CD4-positive, alpha-beta memory T cell (primary cell): ENCODE results near the gene SPSB2. TPM values are rescaled to one million over a fixed set of nuclear protein-coding genes. Genes with fewer than 3 reads are reported as not detected.

ENCODE experiments used
- CTCF ChIA-PET: fragments of 350-600 bp; sonication (Branson Sonifier 250); formaldehyde crosslinking; loops from one replicate; lab custom pipeline; 2021; ENCODE audit warnings: inconsistent platforms; ENCODE audit not compliant: partially characterized antibody; lab: Charles Lee
- POLR2A ChIA-PET: fragments of 350-600 bp; sonication (Branson Sonifier 250); formaldehyde crosslinking; loops from one replicate; lab custom pipeline; 2021; ENCODE audit not compliant: partially characterized antibody; lab: Charles Lee
- DNase-seq, 5 donors: peaks; one replicate each; pipeline versions ENCODE4 v3.0.0 to v3.0.0-alpha.2; 2020 to 2022; ENCODE audit warnings: mixed read lengths in 1 of 5
- H3K27ac ChIP-seq: one replicate; pipeline ENCODE4 v1.7.0; 2013; ENCODE audit warnings: low read depth, low read length
- H3K27me3 ChIP-seq: 2 replicates; pipeline ENCODE4 v1.7.0; 2013; ENCODE audit warnings: mild to moderate bottlenecking, low read length, moderate library complexity; ENCODE audit not compliant: insufficient read depth
- H3K36me3 ChIP-seq: 2 replicates; pipeline ENCODE4 v1.7.0; 2013; ENCODE audit warnings: mild to moderate bottlenecking, low read length, moderate library complexity; ENCODE audit not compliant: insufficient read depth
- H3K4me1 ChIP-seq: 2 replicates; pipeline ENCODE4 v1.7.0; 2013; ENCODE audit warnings: mild to moderate bottlenecking, low read length, moderate library complexity; ENCODE audit not compliant: insufficient read depth
- H3K4me3 ChIP-seq, 2 donors: one replicate each; pipeline ENCODE4 v1.7.0; 2013; ENCODE audit warnings: low read length in 2 of 2, mild to moderate bottlenecking in 1 of 2
- H3K9me3 ChIP-seq, 2 donors: one replicate each; pipeline ENCODE4 v1.7.0; 2013; ENCODE audit warnings: low read length in 2 of 2, control low read depth in 1 of 2; ENCODE audit not compliant: control insufficient read depth in 1 of 2
- H3K27ac Mint-ChIP-seq, 7 donors: one replicate each; pipeline ENCODE4 v1.8.0; 2020 to 2021; ENCODE audit warnings: mixed read lengths in 7 of 7, mild to moderate bottlenecking in 6 of 7, inconsistent platforms in 3 of 7, moderate library complexity in 3 of 7
- H3K27me3 Mint-ChIP-seq, 2 donors: one replicate each; pipeline ENCODE4 v1.8.0; 2020 to 2021; ENCODE audit warnings: mixed read lengths in 2 of 2
- H3K36me3 Mint-ChIP-seq, 2 donors: one replicate each; pipeline ENCODE4 v1.8.0; 2020 to 2021; ENCODE audit warnings: mixed read lengths in 2 of 2, inconsistent platforms in 1 of 2, mild to moderate bottlenecking in 1 of 2
- H3K4me1 Mint-ChIP-seq, 4 donors: one replicate each; pipeline ENCODE4 v1.8.0; 2020 to 2021; ENCODE audit warnings: mixed read lengths in 4 of 4, mild to moderate bottlenecking in 1 of 4
- H3K4me3 Mint-ChIP-seq, 8 donors: one replicate each; pipeline ENCODE4 v1.8.0; 2020 to 2021; ENCODE audit warnings: mixed read lengths in 8 of 8, mild to moderate bottlenecking in 7 of 8, moderate library complexity in 6 of 8, inconsistent platforms in 3 of 8
- H3K9me3 Mint-ChIP-seq, 8 donors: one replicate each; pipeline ENCODE4 v1.8.0; 2020 to 2021; ENCODE audit warnings: mixed read lengths in 8 of 8, mild to moderate bottlenecking in 5 of 8, inconsistent platforms in 3 of 8, moderate library complexity in 1 of 8
- intact Hi-C: fragments of 100-400 bp; cut with micrococcal nuclease; formaldehyde crosslinking; loops from one replicate; pipeline ENCODE4 v1.15.1; 2023
- polyA plus RNA-seq, 2 donors: library from polyadenylated mRNA; unstranded; fragments of 300-500 nt; fragmentation: Illumina TruSeq; gene quantifications; one replicate each; pipeline ENCODE4 v1.2.3, GENCODE V29; 2021
- total RNA-seq, 2 experiments: library from RNA; stranded (reverse); gene quantifications; one replicate each; pipeline ENCODE4 v1.2.3, GENCODE V29; 2021

SPSB2 gene
- total and polyA plus RNA-seq, 4 experiments from 2014 or later: 16.6 to 25.5 (median 20.8) TPM

- peak overlapping the region in 6 of 8 donors; percentile 64 to 86 (median 76) for H3K4me3 Mint-ChIP-seq
- Histone ChIP-seq H3K4me3 (no peak overlapping the region), H3K9me3 (no peaks in the 10 kb centered on the region), H3K4me1 (peaks cover 28% of the 10 kb centered on the region), H3K27me3 (peaks cover 10% of the 10 kb centered on the region), H3K27ac (no peak overlapping the region), H3K36me3 (no peaks in the 10 kb centered on the region)
- no peaks in the 10 kb centered on the region for H3K9me3 Mint-ChIP-seq
- peaks cover 6 to 28% of the 10 kb centered on the region in 2 donors for H3K27me3 Mint-ChIP-seq
- H3K27ac Mint-ChIP-seq: peak overlapping the region in 3 of 7 donors; percentile 62 to 74 (median 68)
- CTCF ChIA-PET: interaction anchor here (1.1 to 18.9 kb wide), 12 partner anchors 7 to 206 kb away, joined by 3 to 303 read pairs (median 6); partner anchors contain the start of genes CD4, COPS7A, LAG3 and MLF2
- no peaks in the 10 kb centered on the region for H3K36me3 Mint-ChIP-seq
- POLR2A ChIA-PET: interaction anchor here (1.6 to 6.5 kb wide), 7 partner anchors 25 to 74 kb away, joined by 4 to 48 read pairs (median 19); partner anchors contain the start of genes CD4, CDCA3, MLF2 and PTMS
- no peak for DNase-seq
- intact Hi-C loops: loop anchor here (5.0 to 10.0 kb wide), 2 partner anchors 140 to 262 kb away; partner anchors contain the start of genes NOP2 and ZNF384
- H3K4me1 Mint-ChIP-seq: peaks cover 9 to 50% (median 20%) of the 10 kb centered on the region in 4 donors
These were observed 46.2 kb downstream of the SPSB2 start for GRCh38 chr12:6826734-6827436.

DNA sequence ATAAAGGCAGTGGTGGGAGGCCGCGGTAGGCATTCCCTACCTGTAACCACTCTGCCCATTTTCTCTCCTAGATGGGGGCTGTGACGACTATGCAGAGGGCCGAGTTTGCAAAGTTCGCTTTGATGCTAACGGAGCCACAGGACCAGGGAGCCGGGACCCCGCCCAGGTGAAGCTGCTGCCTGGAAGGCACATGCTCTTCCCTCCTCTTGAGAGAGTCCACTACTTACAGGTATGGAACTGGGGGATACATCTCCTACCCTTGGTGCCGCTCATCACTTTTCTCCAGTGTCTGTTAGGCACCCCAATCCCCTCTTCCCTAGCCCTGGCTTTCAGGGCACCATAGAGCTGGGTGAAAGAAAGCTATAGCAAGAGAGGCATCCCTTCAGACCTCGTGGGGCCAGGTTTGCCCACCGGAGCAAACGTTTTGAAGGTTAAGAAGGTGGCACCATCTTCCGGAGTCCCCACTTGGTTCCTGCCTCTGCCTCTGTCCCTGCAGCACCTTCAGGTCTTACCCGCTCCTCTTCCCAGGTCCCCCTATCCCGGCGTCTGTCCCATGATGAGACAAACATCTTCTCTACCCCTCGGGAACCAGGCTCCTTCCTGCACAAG is 46.9 kb downstream of the SPSB2 start:
- H3K27ac ChIP-seq: no peak overlapping the region
- H3K4me1 ChIP-seq: peaks cover 29% of the 10 kb centered on the region
- H3K27me3 ChIP-seq: peaks cover 10% of the 10 kb centered on the region
- Mint-ChIP-seq H3K27ac (peak overlapping the region in 2 of 7 donors; percentile 23 to 71), H3K4me3 (peak overlapping the region in 2 of 8 donors; percentile 16 to 57), H3K4me1 (peaks cover 10 to 54% (median 21%) of the 10 kb centered on the region in 4 donors), H3K36me3 (peaks cover 0 to under 1% of the 10 kb centered on the region in 2 donors), H3K27me3 (peaks cover 6 to 28% of the 10 kb centered on the region in 2 donors), H3K9me3 (no peaks in the 10 kb centered on the region)
- no peak overlapping the region for H3K4me3 ChIP-seq
- POLR2A ChIA-PET: interaction anchor here (1.2 to 6.5 kb wide), 4 partner anchors 37 to 73 kb away, joined by 3 to 48 read pairs (median 5); partner anchors contain the start of genes CD4, MLF2 and PTMS
- CTCF ChIA-PET: interaction anchor here (0.8 to 18.9 kb wide), 21 partner anchors 8 to 262 kb away, joined by 3 to 303 read pairs (median 5); partner anchors contain the start of genes CD4, CDCA3, COPS7A and GNB3
- no peaks in the 10 kb centered on the region for H3K36me3 ChIP-seq
- no peak for DNase-seq
- no peaks in the 10 kb centered on the region for H3K9me3 ChIP-seq
- intact Hi-C loops: loop anchor here (5.0 to 10.0 kb wide), 2 partner anchors 139 to 261 kb away; partner anchors contain the start of genes NOP2 and ZNF384

GRCh38 chr12:6825398-6826124 is 47.5 kb downstream of the SPSB2 start:
- peaks cover 6 to 24% of the 10 kb centered on the region in 2 donors for H3K27me3 Mint-ChIP-seq
- Histone ChIP-seq H3K4me3 (no peak overlapping the region), H3K4me1 (peaks cover 36% of the 10 kb centered on the region)

DNA sequence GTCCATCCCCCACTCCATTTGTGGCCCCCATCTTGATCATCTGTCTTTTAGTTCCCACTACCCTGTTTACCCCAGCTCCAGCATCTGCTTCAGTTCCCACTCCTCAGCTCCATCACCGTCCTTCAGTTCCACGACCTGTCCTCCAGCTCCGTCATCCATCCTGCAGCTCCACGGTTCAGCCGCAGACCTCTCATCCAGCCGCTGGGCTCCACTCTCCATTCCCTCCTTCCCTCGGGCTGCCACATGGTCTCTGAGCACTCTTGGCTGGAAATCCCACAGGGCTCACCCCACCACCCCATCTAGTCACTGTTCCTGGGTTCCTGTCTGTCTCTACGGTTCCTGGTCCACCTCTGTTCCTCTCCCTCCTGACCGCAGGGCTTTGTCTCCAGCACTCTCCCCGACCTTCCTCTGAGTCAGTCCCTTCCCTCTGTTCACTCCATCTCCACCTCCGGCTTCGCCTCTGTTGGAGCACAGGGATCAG is 48.2 kb downstream of the SPSB2 start:
- Histone ChIP-seq H3K27me3 (peaks cover 10% of the 10 kb centered on the region), H3K4me3 (no peak overlapping the region), H3K4me1 (peaks cover 41% of the 10 kb centered on the region), H3K9me3 (no peaks in the 10 kb centered on the region), H3K27ac (no peak overlapping the region), H3K36me3 (peaks cover 4% of the 10 kb centered on the region)
- Mint-ChIP-seq H3K27me3 (peaks cover 6 to 24% of the 10 kb centered on the region in 2 donors), H3K4me1 (peaks cover 18 to 63% (median 30%) of the 10 kb centered on the region in 4 donors), H3K4me3 (peak overlapping the region in 1 of 8 donors; percentile 6), H3K36me3 (peaks cover under 1 to 4% of the 10 kb centered on the region in 2 donors), H3K9me3 (no peaks in the 10 kb centered on the region), H3K27ac (no peak overlapping the region)
- intact Hi-C loops: loop anchor here (1.0 to 10.0 kb wide), 9 partner anchors 10 to 260 kb away; partner anchors contain the start of genes ING4, MLF2, NOP2 and ZNF384
- CTCF ChIA-PET: interaction anchor here (1.0 to 18.9 kb wide), 17 partner anchors 9 to 261 kb away, joined by 3 to 303 read pairs (median 6); partner anchors contain the start of genes CD4, GNB3, LAG3 and MLF2
- POLR2A ChIA-PET: interaction anchor here (0.5 to 6.5 kb wide), 9 partner anchors 23 to 101 kb away, joined by 3 to 48 read pairs (median 4); partner anchors contain the start of genes CD4, COPS7A, MLF2 and PTMS
- peak in 1 of 5 donors; percentile 7 for DNase-seq

More at GRCh38 chr12:6825398-6826124, 47.5 kb downstream of the SPSB2 start:
- intact Hi-C loops: loop anchor here (1.0 to 10.0 kb wide), 9 partner anchors 10 to 261 kb away; partner anchors contain the start of genes ING4, MLF2, NOP2 and ZNF384
- ChIA-PET POLR2A (interaction anchor here (0.5 to 6.5 kb wide), 9 partner anchors 23 to 102 kb away, joined by 3 to 48 read pairs (median 4); partner anchors contain the start of genes CD4, COPS7A, MLF2 and PTMS), CTCF (interaction anchor here (0.8 to 18.9 kb wide), 29 partner anchors 8 to 262 kb away, joined by 3 to 303 read pairs (median 4); partner anchors contain the start of genes CD4, CDCA3, COPS7A and GNB3)
- Mint-ChIP-seq H3K36me3 (peaks cover 0 to 2% of the 10 kb centered on the region in 2 donors), H3K4me3 (peak overlapping the region in 1 of 8 donors; percentile 57), H3K27ac (peak overlapping the region in 4 of 7 donors; percentile 24 to 71 (median 34)), H3K9me3 (no peaks in the 10 kb centered on the region), H3K4me1 (peaks cover 17 to 60% (median 28%) of the 10 kb centered on the region in 4 donors)
- Histone ChIP-seq H3K36me3 (no peaks in the 10 kb centered on the region), H3K27ac (no peak overlapping the region), H3K9me3 (no peaks in the 10 kb centered on the region), H3K27me3 (peaks cover 10% of the 10 kb centered on the region)
- peak; percentile 73 to 82 (median 78) for DNase-seq

DNA sequence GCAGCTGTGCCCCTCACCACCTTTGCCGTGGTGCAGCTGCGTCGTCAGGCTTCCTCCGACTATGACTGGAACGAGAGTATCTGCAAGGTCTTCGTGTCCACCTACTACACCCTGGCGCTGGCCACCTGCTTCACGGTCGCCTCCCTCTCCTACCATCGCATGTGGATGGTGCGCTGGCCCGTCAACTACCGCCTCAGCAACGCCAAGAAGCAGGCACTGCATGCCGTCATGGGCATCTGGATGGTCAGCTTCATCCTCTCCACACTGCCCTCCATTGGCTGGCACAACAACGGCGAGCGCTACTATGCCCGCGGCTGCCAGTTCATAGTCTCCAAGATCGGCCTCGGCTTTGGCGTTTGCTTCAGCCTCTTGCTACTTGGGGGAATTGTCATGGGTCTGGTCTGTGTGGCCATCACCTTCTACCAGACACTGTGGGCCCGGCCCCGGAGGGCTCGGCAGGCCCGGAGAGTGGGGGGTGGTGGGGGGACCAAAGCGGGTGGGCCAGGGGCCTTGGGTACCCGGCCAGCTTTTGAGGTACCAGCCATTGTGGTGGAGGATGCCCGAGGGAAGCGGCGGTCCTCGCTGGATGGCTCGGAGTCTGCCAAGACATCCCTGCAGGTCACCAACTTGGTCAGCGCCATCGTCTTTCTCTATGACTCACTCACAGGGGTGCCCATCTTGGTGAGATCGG is 48.9 kb downstream of the SPSB2 start:
- Histone ChIP-seq H3K4me1 (peaks cover 34% of the 10 kb centered on the region), H3K27ac (no peak overlapping the region), H3K9me3 (no peaks in the 10 kb centered on the region), H3K36me3 (peaks cover 11% of the 10 kb centered on the region), H3K4me3 (no peak overlapping the region), H3K27me3 (peaks cover 3% of the 10 kb centered on the region)
- H3K27me3 Mint-ChIP-seq: peaks cover 6 to 24% of the 10 kb centered on the region in 2 donors
- H3K9me3 Mint-ChIP-seq: no peaks in the 10 kb centered on the region
- H3K36me3 Mint-ChIP-seq: peaks cover 7 to 11% of the 10 kb centered on the region in 2 donors
- H3K27ac Mint-ChIP-seq: no peak overlapping the region
- ChIA-PET CTCF (interaction anchor here (1.0 to 18.9 kb wide), 14 partner anchors 10 to 260 kb away, joined by 3 to 303 read pairs (median 6); partner anchors contain the start of genes CD4, GNB3, LAG3 and MLF2), POLR2A (interaction anchor here (0.6 to 6.5 kb wide), 7 partner anchors 10 to 100 kb away, joined by 3 to 48 read pairs (median 5); partner anchors contain the start of genes COPS7A and MLF2)
- peaks cover 18 to 59% (median 29%) of the 10 kb centered on the region in 4 donors for H3K4me1 Mint-ChIP-seq
- intact Hi-C loops: loop anchor here (2.0 to 10.0 kb wide), 3 partner anchors 31 to 259 kb away; partner anchors contain the start of genes ING4 and NOP2
- no peak overlapping the region for H3K4me3 Mint-ChIP-seq
- DNase-seq: no peak
